ENCODE results near the gene SLC35F1.

GRCh38 chr6:117955684-117956256 lies 48.7 kb downstream of the SLC35F1 start:
- TF ChIP-seq YY1 (IDR thresholded peaks at IDR 0.05; ENCODE audit: insufficient read depth, insufficient read length), result no peak
- no peak for TF ChIP-seq SUZ12 (IDR thresholded peaks at IDR 0.05; ENCODE audit: extremely low read depth, insufficient read depth, insufficient read length)
